ENCODE measurements around the gene MIDN.

The MIDN gene

DNA sequence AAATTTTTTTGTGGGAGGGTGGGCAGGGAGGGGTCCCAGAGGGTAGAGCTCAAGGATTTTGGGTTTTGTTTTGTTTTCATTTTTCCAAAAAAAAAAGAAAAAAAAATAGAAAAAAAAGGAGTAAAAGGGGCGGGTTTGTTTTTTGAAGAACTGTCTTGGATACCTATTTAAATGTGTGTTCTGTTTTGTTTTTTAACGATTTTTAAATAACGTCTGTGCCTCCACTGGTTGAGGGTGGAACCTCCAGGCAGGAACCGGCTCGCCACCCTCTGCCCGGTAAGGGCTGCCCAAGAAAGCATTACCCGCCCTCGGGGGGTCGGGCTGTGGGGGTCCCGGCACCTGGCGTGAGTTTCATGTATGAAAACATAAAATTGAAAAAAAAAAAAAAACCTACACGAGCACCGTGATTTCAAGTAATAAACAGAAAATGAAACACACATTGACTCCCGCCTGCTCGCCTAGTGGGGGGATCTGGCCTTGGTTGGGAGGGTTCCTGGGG is 10.4 kb downstream of the MIDN start:
- DNase-seq (ENCODE audit: low read depth in 2 of 2): no peak

DNA sequence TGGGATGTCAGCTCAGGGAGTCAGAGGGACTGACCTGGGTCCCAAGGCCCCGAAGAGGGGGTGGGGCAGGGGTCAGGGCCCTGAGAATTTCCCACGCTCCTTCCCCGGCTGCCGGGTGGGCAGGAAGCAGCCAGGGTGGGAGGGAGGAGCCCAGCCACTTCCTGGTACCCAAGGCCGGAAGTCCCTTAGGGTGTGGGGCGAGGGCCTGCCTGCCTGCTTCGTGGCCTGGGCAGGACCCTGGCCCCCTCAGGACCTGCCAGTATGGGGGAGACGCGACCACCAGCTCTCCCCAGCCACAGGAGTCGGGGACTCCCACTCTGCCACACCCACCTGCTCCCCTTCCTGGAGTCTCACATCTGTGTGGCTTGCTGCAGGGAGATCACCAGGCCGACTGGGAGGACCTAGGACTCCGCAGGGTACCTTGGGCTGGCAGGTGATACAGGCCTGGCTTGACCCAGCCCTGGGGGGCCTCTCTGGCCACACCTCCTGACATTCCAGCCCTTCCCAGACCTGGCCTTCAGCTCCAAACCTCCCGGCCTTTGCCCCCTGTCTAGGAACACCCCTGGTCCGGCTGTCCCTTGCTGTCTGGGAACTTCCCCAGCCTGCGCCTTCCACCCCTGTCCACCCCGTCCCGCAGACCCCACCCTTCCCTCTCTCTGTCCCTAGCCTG is 11.0 kb downstream of the MIDN start:
- no peak for DNase-seq (ENCODE audit: low read depth in 2 of 2)

DNA sequence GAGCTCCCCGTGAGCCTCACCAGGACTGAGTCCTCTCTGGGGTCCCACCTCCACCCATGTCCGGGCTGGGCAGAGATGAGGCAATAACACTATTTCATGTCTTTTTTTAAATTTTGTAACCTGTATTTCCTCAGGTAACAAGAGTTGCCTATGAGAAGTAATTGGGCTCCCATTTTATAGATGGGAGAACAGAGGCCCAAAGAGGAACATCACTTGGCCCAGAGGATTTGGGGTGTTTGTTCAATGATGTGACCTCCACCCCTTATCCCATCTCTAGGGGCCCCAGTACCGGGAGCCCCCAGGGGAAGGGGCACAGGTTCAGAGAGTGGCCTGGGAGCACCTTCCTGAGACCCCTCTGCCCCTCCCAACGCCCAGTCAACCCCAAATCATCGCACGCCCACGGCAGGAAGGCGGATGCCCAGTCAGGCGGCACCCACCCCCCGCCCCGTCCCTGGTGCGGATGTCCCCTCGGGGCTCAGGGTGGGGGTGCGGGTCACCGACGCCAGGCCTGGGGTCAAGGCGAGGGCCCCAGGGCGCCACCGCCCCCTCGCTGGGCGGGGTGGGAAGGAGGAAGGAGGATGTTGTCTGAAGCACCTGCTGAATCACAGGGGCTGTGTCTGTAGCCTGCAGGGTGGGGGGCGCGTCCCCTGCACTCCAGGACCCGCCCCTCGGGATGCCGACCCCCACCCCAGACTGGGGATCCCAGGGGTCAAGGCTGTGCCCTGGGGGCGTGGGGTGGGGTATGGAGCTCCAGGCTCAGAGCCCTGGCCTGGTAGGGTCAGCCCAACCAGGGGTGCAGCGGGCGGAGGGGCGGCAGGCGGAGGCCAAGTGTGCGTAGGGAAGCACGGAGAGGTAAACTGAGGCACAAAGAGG is 11.7 kb downstream of the MIDN start:
- no peak for DNase-seq (ENCODE audit: low read depth in 2 of 2)

DNA sequence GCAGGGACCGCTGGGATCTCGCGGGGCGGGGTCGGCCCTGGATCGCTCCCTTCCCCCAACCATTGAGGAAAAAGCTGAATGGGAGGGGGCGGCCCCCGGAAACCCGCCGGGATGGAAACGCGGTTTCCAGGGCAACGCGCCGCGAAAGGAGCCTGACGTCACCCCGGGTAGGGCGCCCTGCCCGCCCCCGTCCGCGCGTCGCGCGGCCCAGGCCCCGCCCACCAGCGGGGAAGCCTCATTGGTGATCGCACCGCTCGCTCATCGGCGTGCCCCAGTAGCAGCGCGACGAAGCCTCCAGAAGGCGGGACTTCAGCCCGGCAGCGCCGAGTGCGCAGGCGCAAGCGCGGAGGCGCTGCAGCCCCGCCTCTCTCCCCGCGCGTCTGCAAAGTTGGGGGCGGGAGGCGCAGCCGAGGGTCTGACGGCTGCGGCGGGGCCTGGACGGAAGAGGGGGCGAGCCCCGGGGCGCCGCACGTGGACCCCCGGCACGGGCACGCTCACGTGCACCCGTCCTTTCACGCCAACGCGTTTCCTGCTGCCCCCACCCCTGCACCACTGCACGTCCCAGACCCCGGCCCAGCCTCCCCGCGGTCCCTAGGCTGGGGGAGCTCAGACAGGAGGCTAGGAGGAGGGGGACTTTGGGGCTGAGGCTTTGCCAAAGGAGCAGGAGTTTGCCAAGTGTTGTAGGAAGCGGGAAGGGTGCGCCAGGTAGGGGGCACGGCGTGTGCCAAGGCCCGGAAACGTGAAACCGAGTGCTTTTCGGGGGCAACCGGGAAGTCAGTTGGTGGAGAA is 12.6 kb downstream of the MIDN start:
- peak; percentile 90 to 92 for DNase-seq (ENCODE audit: low read depth in 2 of 2)

DNA sequence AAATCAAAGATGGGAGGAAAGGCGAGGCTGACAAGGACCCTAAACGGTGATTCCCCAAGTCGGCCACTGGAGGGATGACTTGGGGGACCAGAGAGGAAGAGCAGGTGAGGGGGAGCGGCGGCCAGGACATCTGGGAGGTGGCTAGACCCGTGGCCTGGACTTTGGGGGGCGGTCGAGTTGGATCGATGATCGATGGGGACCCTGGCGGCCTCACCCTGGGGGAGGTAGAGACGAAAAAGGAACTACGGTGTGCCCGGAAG is 13.1 kb downstream of the MIDN start:
- no peak for DNase-seq (ENCODE audit: low read depth in 2 of 2)

DNA sequence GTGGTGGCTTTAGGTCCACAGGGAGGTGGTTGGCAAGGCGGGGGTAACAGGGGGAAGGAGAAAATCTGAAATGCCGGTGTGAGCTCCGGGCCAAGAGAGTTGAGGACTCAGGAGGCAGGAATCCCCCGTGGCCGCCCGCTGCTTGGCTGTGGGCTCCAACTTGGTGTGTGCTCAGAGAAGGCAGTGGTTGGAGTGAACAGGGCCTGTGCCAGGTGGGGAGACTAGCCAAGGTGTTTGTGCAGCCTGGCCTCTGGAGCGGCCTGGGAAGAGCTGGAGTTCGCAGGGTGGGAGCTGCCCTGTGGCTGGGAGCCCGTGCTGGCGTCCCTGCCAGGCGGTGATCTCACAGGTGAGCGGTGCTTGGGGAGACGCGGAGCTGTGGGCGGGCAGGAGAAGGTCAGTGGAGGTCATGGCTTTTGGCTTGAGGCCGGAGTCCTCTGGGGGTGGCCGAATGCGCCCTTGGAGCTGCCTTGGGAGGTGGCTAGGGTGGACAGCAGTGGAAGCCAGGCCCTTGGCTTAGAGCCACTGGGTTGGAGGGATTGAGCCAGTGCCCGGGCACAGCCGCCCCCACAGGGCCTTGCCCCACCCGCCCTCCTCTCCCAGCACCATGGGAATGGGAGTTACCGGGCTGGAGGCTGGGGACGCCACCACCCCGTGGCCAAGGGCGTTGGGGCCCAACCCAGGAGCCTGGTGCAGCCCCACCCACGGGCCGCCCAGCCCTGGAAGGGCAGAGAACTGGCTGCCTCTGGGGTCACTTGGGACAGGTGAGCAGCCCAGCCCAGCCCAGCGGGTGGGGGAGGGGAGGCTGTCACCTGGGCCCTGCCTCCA is 13.6 kb downstream of the MIDN start:
- no peak for DNase-seq (ENCODE audit: low read depth in 2 of 2)

DNA sequence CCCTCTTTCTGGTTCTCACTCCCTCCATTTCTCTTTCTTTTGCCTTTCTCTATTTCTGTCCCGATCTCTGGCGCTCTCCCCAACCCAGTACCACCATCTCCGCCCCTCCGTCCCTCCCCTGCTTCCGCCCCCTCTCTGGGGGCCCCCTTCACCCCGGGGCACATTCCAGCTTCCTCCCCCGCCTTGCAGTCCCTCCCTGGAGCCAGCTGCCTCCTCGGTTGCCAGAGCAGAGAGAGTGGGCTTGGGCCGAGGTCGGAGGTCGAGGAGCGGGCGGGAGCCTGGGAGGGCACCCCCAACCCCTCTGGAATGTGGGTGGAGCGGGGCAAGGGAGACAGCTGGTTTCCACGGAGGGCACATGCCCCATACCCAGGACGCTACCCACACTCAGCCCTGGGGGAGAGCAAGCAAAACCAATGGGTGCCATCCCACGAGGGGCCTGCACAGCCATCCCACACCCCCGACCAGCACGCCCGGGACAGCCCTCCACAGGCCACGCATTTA is 14.3 kb downstream of the MIDN start:
- no peak for DNase-seq (ENCODE audit: low read depth in 2 of 2)

DNA sequence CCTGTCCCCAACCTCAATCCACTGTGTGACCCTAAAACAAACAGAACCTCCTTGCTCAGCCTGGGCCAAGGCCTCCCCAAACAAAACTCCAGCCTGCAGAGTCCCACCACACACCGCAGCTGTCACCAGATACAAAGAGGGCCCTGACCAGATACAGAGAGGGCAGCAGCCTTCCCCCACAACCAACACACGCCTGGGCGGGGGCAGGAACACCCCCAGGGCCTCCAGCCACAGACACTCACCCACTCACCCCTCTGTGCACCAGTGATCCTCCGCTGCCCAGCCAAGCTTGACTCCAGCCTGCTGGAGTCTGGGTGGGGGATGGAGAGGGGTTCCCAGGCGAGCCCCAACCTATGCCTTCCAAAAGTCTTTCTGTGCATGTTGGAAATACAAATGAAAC is 14.8 kb downstream of the MIDN start:
- DNase-seq (ENCODE audit: low read depth in 2 of 2): no peak

DNA sequence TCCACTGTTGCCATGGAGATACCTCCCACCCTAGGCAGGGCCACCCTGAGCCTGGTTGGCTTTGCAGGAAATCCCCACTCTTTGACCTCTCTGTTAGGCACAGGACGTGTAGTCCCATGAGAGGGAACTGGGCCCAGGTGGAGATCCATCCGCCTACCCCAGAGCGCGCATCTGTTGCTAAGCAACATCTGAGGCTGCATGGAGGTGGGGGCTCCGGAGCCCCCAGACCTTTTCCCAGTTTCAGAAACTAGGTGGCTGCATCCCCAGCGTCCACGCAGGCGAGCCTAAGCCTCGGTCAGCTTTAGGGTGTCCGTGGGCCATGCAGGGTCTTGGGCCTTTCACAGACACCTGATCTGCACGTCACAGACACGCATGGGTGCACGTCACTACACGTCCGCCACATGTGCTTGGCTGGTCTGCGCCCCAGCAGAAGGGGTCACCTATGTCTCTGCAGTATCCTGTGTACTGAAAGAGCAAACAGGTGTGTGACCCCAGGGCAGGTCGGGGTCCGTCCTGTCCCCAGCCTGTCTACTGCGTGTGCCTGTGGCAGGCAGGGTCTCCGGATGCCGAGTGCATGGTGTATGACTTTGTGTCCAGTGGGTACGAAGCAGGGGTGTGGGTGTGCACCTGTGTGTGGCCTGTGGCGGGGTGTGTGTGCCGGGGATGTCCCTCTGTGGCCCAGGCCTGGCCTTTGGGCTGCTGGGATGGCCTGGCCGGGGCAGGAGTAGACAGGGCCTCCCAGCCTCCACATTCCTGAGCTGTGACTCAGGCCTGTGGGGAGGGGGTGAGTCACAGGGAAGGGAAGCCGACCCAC is 16.6 kb downstream of the MIDN start:
- DNase-seq (ENCODE audit: low read depth in 2 of 2): no peak

DNA sequence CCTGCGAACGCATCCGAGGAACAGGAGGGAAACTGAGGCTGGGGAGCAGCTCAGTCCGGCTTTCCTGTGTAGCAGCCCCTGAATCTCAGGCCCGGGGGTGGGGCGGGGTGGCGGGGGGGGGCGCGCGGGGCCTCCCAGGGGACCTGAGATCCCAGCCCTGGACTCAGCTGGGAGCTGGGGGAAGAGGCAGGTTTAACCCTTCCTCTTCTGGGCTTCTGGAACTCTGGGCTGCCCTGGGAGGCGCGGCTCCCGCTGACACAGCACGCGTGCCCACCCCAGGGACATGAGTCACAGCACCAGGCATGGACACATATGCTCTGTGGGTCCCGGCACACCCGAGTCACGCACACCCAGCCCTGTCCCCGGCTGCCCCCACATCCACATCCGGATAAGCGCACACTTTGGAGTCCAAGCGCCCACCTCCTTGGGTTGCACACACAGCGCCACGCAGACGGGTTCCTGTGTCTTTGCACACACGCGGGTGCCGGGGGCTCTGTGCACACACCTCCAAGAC is 17.3 kb downstream of the MIDN start:
- no peak for DNase-seq (ENCODE audit: low read depth in 2 of 2)

DNA sequence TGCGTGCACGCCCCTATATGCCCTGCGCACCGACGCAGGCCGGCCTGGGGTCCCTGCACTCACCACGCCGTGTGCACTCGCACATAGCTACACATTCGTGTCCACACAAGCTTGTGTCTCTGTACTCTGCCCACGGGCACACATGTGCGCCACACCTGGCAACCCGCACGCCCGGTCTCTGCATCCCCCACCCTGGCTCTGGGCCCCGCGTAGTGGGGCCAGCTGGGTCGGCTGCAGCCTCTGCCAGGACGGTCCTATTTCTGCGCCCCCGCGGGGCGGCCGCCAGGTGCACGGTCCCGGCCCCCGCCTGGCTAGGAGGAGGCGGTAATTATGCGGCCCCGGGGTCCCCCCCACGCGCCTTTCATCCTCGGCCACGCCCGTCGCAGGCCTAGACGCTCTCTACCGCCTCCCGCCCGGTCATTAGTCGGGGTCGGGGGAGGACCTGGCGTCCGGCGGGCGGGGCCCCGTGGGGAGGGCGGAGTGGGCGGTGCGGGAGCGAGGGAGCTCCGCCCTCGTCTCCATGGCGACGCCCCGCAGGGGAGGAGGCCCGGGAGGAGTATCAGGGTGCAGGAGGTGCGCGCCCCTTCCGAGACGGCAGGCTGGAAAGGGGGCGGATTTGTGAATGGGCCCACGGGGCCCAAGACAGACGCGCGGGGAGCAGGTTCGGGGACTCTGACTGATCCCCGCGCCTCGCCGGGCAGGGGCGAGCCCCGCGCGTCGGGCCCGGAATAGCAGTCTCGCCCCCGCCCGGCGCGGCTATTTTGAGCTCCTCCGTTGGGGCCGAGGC is 17.9 kb downstream of the MIDN start:
- no peak for DNase-seq (ENCODE audit: low read depth in 2 of 2)

DNA sequence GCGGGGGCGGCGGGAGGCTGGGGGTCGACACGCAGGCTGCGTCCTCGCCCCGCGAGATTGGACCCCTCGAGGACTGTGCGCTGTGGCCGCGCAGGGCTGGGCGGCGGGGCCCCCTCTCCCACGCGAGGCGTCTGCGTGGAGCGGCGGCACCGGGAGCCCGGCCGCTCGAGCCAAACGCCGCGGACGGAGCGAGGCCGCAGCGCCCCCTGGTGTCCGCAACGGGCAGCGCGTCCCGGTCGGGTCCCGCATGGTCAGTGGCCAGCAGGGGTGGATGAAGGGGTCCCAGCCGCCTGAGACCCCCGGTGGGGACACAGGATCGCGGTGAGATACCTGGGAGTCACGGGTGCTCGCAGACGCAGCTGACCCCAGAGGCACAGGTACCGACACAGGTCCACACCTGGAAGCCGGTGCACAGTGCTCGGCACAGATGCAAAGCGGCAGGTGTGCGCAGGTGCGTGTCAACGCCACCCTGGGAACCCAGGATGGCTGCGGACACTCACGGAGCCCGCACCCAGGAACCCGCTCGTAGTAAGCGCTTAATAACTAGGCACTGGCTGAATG is 18.6 kb downstream of the MIDN start:
- no peak for DNase-seq (ENCODE audit: low read depth in 2 of 2)

DNA sequence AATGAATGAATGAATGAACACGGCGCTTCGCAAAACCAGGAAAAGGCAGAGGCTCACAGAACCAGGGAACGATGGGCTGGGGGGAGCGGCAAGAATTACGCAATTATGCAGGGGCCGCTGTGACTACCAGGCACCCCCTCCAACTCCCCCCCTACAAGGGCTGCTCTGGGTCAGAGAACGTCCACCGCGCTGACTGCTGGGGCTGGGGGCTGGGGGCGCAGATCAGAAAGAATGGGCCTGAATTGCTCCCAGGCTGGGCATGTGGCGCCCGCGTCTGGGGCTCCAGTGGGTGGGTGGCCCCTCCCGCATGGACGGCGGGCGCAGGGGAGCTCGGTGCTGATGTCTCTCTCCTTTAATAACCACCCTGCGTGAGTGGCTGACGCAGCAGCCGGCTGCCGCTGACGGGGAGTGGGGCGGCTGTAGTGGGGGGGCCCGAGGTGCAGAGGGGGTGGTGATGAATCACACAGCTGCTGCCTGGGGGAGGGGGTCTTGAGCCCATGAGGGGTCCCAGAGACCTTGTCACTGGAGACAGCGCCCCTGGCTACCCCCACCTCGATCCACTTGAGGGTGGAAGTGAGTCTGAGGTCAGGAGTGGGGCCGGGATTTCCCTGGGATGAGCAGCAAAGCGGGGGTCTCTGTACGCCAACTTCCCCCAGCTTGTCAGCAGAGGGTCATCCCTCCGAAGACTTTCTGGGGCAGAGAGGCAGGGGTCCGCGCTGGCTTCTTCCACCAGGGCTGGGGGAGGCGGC is 19.3 kb downstream of the MIDN start:
- no peak for DNase-seq (ENCODE audit: low read depth in 2 of 2)

DNA sequence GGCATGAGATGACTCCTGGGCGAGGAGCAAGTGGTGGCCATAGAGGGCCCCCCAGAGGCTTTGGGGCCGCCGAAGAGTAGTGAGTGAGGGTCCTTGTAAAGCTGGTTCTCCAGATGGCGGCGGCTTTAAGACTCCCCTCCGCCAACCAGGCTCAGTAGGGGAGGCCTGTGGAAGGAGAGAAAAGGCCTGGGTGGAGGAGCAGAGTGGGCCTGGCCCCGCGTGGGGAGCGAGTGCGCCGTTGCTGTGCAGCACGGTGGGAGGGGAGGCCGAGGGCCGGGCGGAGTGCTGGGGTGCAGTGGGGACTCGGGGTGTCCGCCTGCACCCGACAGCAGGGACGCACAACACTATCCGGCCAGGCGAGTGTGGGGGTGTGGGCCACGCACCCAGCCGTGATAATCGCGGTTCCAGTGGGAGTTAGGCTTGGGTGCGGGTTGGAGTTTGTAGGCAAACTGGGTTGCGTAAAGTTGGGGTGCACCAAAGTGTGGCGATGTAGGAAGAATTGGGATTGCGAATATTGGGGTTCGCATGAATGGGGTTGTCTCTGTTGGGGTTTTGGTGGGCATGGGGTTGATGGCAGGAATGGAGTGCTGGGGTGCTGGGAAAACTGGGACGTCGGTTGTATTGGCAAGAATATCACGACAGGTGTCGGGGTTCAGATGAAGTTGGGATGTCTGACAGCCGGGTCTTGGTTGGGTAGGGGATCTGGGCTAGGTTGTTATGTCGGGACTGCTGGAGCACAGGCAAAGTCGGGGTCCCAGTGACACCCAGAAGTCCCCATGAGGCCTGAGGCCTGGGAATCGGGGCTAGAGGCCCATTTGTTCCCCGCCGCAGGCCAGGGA is 20.1 kb downstream of the MIDN start:
- no peak for DNase-seq (ENCODE audit: low read depth in 2 of 2)

DNA sequence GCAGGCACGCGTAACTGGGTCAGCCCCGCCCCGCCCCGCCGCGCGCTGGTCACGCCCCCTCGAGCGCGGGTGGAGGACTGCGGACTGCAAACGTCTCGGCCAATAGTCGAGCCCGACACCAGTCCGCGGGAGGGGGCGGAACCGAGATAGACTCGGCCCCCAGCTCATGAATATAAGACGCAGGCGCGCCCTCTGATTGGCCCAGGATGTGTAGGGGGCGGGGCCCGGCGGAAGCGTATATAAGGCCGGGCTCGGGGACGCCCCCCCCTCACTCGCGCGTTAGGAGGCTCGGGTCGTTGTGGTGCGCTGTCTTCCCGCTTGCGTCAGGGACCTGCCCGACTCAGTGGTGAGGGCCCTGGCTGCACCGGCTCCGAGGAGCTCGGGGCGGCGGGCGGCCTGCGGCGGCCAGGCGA is 20.7 kb downstream of the MIDN start, which contains the start of gene CIRBP:
TSS of gene CIRBP (plus strand) at position 268 of the 413 bp plus-strand sequence. CDS start 1,602 bp downstream, outside the sequence.
- DNase-seq (ENCODE audit: low read depth in 2 of 2): peak; percentile 98

DNA sequence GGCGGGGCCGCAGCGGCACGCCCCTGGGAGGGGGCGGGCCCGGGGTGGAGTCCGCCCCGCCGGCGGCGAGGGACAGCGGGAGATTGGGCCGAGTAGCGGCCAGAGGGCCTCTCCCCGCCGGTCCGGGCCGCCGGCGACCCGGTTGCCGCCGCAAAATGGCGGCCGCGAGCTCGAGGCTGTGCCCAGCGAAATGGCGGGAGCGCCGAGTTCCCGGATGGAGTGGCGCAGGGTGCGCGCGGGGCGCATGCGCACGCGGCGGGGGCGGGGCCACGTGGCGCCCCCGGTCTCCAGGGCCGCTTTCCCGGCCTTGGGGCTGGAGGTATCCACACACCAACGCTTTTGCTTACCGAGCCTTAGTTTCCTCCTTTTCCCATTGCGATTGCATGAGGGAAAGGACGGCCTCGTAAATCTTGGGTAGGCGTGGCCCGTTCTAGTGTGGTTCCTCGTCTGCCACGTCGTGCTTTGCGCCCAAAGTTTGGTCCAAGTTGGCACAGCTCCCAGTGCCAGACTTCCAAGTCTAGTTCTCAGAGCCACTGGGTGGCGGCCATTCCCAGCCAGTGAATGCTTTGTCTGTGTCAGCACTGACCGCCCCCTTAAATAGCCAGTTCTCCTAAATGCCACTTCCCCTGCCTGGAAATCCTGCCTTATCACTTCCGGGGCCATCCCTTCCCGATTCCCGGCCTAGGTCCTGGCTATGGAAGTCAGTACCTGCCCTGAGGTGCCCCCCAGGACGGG is 21.3 kb downstream of the MIDN start:
- DNase-seq (ENCODE audit: low read depth in 2 of 2): peak in 1 of 2 experiments; percentile 61

Measured in fibroblast of skin of left biceps (primary cell).